HUDEP-2 (cell line): ENCODE data around the gene PRDM7.
A peak's percentile ranks its signal among the peaks of the same experiment; 100 is the strongest.

Experiments
- DNase-seq, 76 experiments: peaks; one replicate each; lab custom pipeline; 2025; ENCODE audit not compliant: unreplicated experiment in 76 of 76; lab: John Stamatoyannopoulos, UW

Gene PRDM7

DNA sequence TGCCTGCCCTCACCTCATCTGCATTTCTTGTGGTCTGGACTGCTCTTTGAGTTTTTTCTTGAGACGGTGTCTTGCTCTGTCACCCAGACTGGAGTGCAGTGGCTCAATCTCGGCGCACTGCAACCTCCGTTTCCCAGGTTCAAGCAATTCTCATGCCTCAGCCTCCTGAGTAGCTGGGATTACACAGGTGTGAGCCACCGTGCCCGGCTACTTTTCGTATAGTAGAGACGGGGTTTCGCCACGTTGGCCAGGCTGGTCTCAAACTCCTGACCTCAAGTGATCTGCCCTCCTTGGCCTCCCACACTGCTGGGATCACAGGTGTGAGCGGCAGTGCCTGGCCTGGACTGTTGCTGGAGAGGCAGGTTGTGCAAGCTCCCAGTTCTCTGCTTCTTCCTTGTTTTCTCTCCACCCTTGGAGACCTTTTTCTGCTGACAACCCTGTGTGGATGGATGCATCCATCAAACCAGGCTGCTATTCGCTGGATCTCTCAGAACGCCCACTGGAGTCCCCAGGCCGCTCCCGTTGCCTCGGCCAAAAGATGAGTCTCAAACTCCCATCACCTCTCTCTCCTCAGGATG lies 35.1 kb downstream of the PRDM7 start:
- no peak for DNase-seq

- no peak for DNase-seq
Measured at GRCh38 chr16:90040152-90041023, 36.7 kb downstream of the PRDM7 start.

GRCh38 chr16:90037276-90037675 lies 39.9 kb downstream of the PRDM7 start:
- DNase-seq, result no peak

DNA sequence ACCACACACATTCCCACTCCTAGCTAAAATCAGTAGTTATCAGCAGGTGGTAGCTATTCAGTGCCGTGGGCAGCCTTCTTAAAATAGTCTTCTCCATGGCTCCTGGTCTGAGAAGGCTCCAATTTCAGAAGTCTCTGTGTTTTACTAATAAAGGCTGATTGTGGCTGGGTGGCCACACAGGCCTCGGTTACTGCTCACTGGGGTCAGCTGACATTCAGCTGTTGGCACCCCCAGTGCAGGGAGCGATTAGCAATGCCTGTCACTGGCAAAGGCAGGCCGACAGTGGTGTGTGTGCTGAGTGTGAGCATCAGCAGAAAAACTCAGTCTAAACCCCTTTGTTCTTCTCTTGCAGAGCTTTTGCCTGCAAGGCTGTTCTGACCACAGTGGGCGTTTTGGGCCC lies 41.2 kb downstream of the PRDM7 start:
- no peak for DNase-seq

- no peak for DNase-seq
Measured at GRCh38 chr16:90034504-90034903, 42.6 kb downstream of the PRDM7 start.

DNA sequence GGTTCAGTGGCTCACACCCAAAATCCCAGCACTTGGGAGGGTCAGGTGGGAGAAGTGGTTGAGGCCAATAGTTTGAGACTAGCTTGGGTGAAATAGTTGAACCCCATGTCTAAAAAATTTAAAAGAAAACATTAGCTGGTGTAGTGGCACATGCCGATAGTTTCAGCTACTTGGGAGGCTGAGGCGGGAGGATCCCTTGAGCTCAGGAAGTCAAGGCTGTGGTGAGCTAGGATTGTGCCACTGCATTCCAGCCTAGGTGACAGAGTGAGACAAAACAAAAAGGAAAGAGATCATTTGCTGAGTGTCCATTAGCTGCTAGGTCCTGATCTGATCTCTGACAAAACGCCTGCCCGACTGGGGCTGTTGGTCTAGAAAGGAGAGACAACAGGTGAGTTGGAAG lies 43.7 kb downstream of the PRDM7 start:
- DNase-seq, result no peak

GRCh38 chr16:90032674-90033331 lies 44.3 kb downstream of the PRDM7 start:
- DNase-seq, result no peak

DNA sequence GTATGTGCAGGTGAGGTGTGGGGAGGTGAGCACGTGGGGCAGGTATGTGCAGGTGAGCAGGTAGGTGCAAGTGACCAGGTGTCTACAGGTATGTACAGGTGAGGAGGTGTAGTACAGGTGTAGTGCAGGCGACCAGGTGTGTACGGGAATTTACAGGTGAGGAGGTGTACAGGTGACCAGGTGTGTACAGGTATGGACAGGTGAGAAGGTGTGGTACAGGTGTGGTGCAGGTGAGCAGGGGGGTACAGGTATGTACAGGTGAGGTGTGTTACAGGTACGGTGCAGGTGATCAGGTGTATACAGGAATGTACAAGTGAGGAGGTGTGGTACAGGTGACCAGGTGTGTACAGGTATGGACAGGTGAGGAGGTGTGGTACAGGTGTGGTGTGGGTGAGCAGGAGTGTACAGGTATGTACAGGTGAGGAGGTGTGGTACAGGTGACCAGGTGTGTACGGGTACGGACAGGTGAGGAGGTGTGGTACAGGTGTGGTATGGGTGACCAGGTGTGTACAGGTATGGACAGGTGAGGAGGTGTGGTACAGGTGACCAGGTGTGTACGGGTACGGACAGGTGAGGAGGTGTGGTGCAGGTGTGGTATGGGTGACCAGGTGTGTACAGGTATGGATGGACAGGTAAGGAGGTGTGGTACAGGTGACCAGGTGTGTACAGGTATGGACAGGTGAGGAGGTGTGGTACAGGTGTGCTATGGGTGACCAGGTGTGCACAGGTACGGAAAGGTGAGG lies 45.0 kb downstream of the PRDM7 start:
- DNase-seq, result no peak

- DNase-seq, result peak in 1 of 76 experiments; percentile 12
Measured at GRCh38 chr16:90031186-90031930, 45.8 kb downstream of the PRDM7 start.

GRCh38 chr16:90028985-90029384 lies 48.1 kb downstream of the PRDM7 start:
- DNase-seq, result no peak

DNA sequence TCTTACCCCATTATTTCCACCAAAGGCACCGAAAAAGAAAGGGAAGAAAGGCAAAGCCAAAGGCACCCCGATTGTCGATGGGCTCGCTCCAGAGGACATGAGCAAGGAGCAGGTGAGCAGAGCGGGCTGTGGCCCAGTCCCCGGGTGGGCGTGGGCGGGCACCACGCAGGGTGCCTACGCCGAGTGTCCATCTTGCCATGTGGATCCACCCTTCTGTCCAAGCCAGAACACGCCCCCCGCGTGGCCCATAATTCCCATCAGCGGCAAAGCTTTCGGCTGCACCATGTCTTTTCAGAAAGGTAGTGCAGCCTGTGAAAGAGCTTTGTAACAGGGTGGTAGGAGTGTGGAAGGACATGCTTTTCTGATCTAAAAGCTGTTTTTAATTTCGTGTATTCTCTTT lies 49.5 kb downstream of the PRDM7 start:
- DNase-seq, result no peak

- DNase-seq, result no peak
Measured at GRCh38 chr16:90026135-90026534, 51.0 kb downstream of the PRDM7 start.

- no peak for DNase-seq
Measured at GRCh38 chr16:90023078-90023447, 54.1 kb downstream of the PRDM7 start.

- peak in 74 of 76 experiments; percentile 12 to 93 (median 82) for DNase-seq
Measured at GRCh38 chr16:90022209-90023077, 54.7 kb downstream of the PRDM7 start.

- DNase-seq, result no peak
Measured at GRCh38 chr16:90020838-90021382, 56.2 kb downstream of the PRDM7 start.

GRCh38 chr16:90020260-90020837 lies 56.8 kb downstream of the PRDM7 start:
- DNase-seq, result no peak

GRCh38 chr16:90019543-90020259 lies 57.4 kb downstream of the PRDM7 start:
- peak in 5 of 76 experiments; percentile 10 to 30 (median 17) for DNase-seq
